ENCODE results near the gene PACRGL. TPM values are rescaled to one million over a fixed set of nuclear protein-coding genes. Genes with fewer than 3 reads are reported as not detected.
A peak's percentile ranks its signal among the peaks of the same experiment; 100 is the strongest.

Gene PACRGL
- total RNA-seq (2014; rRNA removed; shearing (Covaris generic)) (28.3 and 29.7 TPM in 2 replicates), total RNA-seq (2022) (17.8 and 21.7 TPM in 2 replicates), Bru-seq, nascent RNA (percentile 69 among the genes with signal in this experiment), BruChase-seq, experiment 1, labeled RNA remaining after a 6-hour chase (percentile 63 among the genes with signal in this experiment), BruChase-seq, experiment 2, labeled RNA remaining after a 2-hour chase (percentile 71 among the genes with signal in this experiment)
- long read RNA-seq, partial matches to known transcripts = 0 of 6 reads
- long read RNA-seq, other reads (novel, unspliced or antisense) = 4 of 6 reads

- H3K4me2 ChIP-seq (ENCODE audit: low read length) = peak within 1 kb of the TSS; percentile 81
- H4K20me1 ChIP-seq (ENCODE audit: insufficient read depth, low read length) = no peaks in the 10 kb centered on the region
- POLR2A ChIA-PET = interaction anchor here (0.5 to 1.2 kb wide), 4 partner anchors 10 to 1723 kb away, joined by 3 to 4 read pairs (median 3); no protein-coding TSS in a partner anchor
- DNase-seq (ENCODE audit: low spot score) = peak; percentile 97
- no peaks in the 10 kb centered on the region for H3K9me3 ChIP-seq (ENCODE audit: low read length)
- peaks cover 19% of the 10 kb centered on the region; the same call in 1 of the 2 replicates for H3K79me2 ChIP-seq (ENCODE audit: insufficient read depth, low read depth, low read length)
- intact Hi-C loops (cut with micrococcal nuclease; ENCODE audit: unreplicated experiment) = no loop called here
- TF ChIP-seq EZH2phosphoT487 (IDR thresholded peaks at IDR 0.05; ENCODE audit: borderline replicate concordance, low read depth, low read length) = no peak
- TF ChIP-seq, protein P1, sequence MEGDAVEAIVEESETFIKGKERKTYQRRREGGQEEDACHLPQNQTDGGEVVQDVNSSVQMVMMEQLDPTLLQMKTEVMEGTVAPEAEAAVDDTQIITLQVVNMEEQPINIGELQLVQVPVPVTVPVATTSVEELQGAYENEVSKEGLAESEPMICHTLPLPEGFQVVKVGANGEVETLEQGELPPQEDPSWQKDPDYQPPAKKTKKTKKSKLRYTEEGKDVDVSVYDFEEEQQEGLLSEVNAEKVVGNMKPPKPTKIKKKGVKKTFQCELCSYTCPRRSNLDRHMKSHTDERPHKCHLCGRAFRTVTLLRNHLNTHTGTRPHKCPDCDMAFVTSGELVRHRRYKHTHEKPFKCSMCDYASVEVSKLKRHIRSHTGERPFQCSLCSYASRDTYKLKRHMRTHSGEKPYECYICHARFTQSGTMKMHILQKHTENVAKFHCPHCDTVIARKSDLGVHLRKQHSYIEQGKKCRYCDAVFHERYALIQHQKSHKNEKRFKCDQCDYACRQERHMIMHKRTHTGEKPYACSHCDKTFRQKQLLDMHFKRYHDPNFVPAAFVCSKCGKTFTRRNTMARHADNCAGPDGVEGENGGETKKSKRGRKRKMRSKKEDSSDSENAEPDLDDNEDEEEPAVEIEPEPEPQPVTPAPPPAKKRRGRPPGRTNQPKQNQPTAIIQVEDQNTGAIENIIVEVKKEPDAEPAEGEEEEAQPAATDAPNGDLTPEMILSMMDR (conservative IDR thresholded peaks at IDR 0.05; ENCODE audit: low read length) = no peak
- H3K27ac ChIP-seq (ENCODE audit: low read depth, low read length, poor library complexity, severe bottlenecking) = peak within 1 kb of the TSS; percentile 67
- peaks cover 15% of the 10 kb centered on the region for H3K4me1 ChIP-seq (ENCODE audit: insufficient read depth, low read length, poor library complexity, severe bottlenecking)
- peak within 1 kb of the TSS; percentile 77 for H3K4me3 ChIP-seq (ENCODE audit: low read depth, low read length, poor library complexity, severe bottlenecking)
- peak within 1 kb of the TSS; percentile 94 for H2AFZ ChIP-seq (ENCODE audit: low read length)
- H3K9me2 ChIP-seq (ENCODE audit: insufficient read depth, low read length) = no peaks in the 10 kb centered on the region
- BruUV-seq (replicated peaks) = no TSS peak
- peaks cover 11% of the 10 kb centered on the region for H3K36me3 ChIP-seq (ENCODE audit: insufficient read depth, low read length)
- CTCF ChIA-PET (ENCODE audit: unreplicated experiment) = no interaction called here
These were observed at the start of gene PACRGL for GRCh38 chr4:20700007-20700761. Gene PACRGL, plus strand, starts transcription at chr4:20700458. Its CDS starts 4,024 bp downstream, at chr4:20704482.

- ChIA-PET POLR2A (no interaction called here), CTCF (ENCODE audit: unreplicated experiment) (no interaction called here)
- Histone ChIP-seq H3K4me2 (ENCODE audit: low read length) (no peak overlapping the region), H3K9me3 (ENCODE audit: low read length) (no peaks in the 10 kb centered on the region), H3K9me2 (ENCODE audit: insufficient read depth, low read length) (no peaks in the 10 kb centered on the region), H3K4me3 (ENCODE audit: low read depth, low read length, poor library complexity, severe bottlenecking) (no peak overlapping the region), H3K27ac (ENCODE audit: low read depth, low read length, poor library complexity, severe bottlenecking) (no peak overlapping the region), H4K20me1 (ENCODE audit: insufficient read depth, low read length) (no peaks in the 10 kb centered on the region), H3K36me3 (ENCODE audit: insufficient read depth, low read length) (no peaks in the 10 kb centered on the region), H2AFZ (ENCODE audit: low read length) (no peak overlapping the region), H3K79me2 (ENCODE audit: insufficient read depth, low read depth, low read length) (no peaks in the 10 kb centered on the region), H3K4me1 (ENCODE audit: insufficient read depth, low read length, poor library complexity, severe bottlenecking) (no peaks in the 10 kb centered on the region)
- no TSS peak for BruUV-seq (replicated peaks)
- DNase-seq (ENCODE audit: low spot score) = no peak
- TF ChIP-seq, protein P1 (conservative IDR thresholded peaks at IDR 0.05; ENCODE audit: low read length) = no peak
- no peak for TF ChIP-seq EZH2phosphoT487 (IDR thresholded peaks at IDR 0.05; ENCODE audit: borderline replicate concordance, low read depth, low read length)
- intact Hi-C loops (cut with micrococcal nuclease; ENCODE audit: unreplicated experiment) = no loop called here
These were observed 47.9 kb upstream of the PACRGL start for GRCh38 chr4:20652226-20652885.
